Ovary (tissue), 3 donors: Measurements from ENCODE around the gene PBX4.

Experiments
- EP300 ChIP-seq: sonication (generic); formaldehyde crosslinking; IDR thresholded peaks from one replicate; pipeline ENCODE4 v1.6.1; 2017; ENCODE audit warnings: antibody characterized with exemption
- POLR2A ChIP-seq: fragments of 450-650 bp; IDR thresholded peaks from one replicate; pipeline ENCODE4 v1.6.1; 2017; ENCODE audit warnings: antibody characterized with exemption, mild to moderate bottlenecking, moderate library complexity
- TF ChIP-seq, protein P1 (sequence below), 3 donors: fragments of 450-650 bp in 2 of 3; fragments of 200-600 bp in 1 of 3; IDR thresholded peaks; one replicate each; pipeline versions ENCODE4 v1.5.1 to v1.8.0; 2016 to 2022; ENCODE audit warnings: antibody characterized with exemption in 3 of 3, mild to moderate bottlenecking in 1 of 3
- donor health status: DM: no; HTN: no; CAD: no.

DNA sequence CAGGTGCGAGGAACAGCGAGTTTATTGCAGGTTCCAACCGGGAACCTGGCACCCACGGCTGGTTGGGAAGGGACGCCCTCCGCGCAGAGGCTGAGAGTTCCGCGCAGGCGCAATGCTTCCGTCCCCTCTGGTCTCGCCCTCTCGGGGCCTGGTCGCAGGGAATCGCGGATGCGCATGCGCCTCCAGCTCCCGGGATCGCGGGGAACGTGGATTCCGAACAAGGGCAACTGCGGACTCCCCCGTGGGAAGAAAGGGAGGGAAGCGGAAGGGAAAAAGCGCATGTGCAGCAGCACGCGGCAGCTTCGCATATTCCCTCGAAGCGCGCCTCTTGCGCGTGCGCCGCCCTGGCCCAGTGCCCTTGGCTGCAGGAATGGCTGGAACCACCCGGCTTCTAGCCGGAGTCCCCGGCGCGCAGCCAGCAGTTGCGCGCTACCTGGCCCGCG is 104.3 kb downstream of the PBX4 start:
- TF ChIP-seq, protein P1, sequence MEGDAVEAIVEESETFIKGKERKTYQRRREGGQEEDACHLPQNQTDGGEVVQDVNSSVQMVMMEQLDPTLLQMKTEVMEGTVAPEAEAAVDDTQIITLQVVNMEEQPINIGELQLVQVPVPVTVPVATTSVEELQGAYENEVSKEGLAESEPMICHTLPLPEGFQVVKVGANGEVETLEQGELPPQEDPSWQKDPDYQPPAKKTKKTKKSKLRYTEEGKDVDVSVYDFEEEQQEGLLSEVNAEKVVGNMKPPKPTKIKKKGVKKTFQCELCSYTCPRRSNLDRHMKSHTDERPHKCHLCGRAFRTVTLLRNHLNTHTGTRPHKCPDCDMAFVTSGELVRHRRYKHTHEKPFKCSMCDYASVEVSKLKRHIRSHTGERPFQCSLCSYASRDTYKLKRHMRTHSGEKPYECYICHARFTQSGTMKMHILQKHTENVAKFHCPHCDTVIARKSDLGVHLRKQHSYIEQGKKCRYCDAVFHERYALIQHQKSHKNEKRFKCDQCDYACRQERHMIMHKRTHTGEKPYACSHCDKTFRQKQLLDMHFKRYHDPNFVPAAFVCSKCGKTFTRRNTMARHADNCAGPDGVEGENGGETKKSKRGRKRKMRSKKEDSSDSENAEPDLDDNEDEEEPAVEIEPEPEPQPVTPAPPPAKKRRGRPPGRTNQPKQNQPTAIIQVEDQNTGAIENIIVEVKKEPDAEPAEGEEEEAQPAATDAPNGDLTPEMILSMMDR (IDR thresholded peaks at IDR 0.05), result no peak
- TF ChIP-seq POLR2A (no peak), EP300 (no peak)
